ENCODE measurements around the gene MCM3. TPM values are rescaled to one million over a fixed set of nuclear protein-coding genes. Genes with fewer than 3 reads are reported as not detected.

The MCM3 gene
- total and polyA plus RNA-seq, 4 donors = 7.4 to 60.8 (median 12.3) TPM

GRCh38 chr6:52305948-52306767, 21.6 kb upstream of the MCM3 start:
- H3K9ac ChIP-seq (ENCODE audit: low read depth in 1 of 2, low read length in 2 of 2) = no peak overlapping the region
- no peaks in the 10 kb centered on the region for H3K9me3 ChIP-seq (ENCODE audit: control insufficient read depth in 4 of 4, low read length in 3 of 4)
- WGBS = 92% methylated on average over 15 of the region's 15 CpGs
- TF ChIP-seq SP1 (IDR thresholded peaks at IDR 0.05) (no peak), FOXA2 (IDR thresholded peaks at IDR 0.05) (no peak), MAX (IDR thresholded peaks at IDR 0.05) (no peak), JUND (IDR thresholded peaks at IDR 0.05) (no peak), NR2F2 (IDR thresholded peaks at IDR 0.05) (no peak), TAF1 (conservative IDR thresholded peaks at IDR 0.05) (no peak), REST (IDR thresholded peaks at IDR 0.05) (no peak), ZBTB33 (IDR thresholded peaks at IDR 0.05) (no peak)
- no peaks in the 10 kb centered on the region for H3K27me3 ChIP-seq (ENCODE audit: control insufficient read depth in 4 of 4, insufficient read depth in 4 of 4, low read length in 3 of 4)
- H3K36me3 ChIP-seq (ENCODE audit: control insufficient read depth in 4 of 4, insufficient read depth in 3 of 4, low read depth in 1 of 4, low read length in 3 of 4) = no peaks in the 10 kb centered on the region
- H3K4me3 ChIP-seq (ENCODE audit: low read depth in 1 of 3, low read length in 3 of 3) = no peak overlapping the region
- no peak for DNase-seq (ENCODE audit: low spot score)
- no peaks in the 10 kb centered on the region for H3K4me1 ChIP-seq (ENCODE audit: control insufficient read depth in 4 of 4, insufficient read depth in 4 of 4, low read length in 3 of 4)
- peak overlapping the region in 1 of 2 donors; percentile 47 for H3K27ac ChIP-seq (ENCODE audit: low read depth in 1 of 2, low read length in 2 of 2)

- DNase-seq (ENCODE audit: low spot score) = no peak
- Histone ChIP-seq H3K4me1 (ENCODE audit: control insufficient read depth in 4 of 4, insufficient read depth in 4 of 4, low read length in 3 of 4) (no peaks in the 10 kb centered on the region), H3K9me3 (ENCODE audit: control insufficient read depth in 4 of 4, low read length in 3 of 4) (peaks cover 0 to 3% (median 0%) of the 10 kb centered on the region in 4 donors), H3K4me3 (ENCODE audit: low read depth in 1 of 3, low read length in 3 of 3) (no peak overlapping the region), H3K9ac (ENCODE audit: low read depth in 1 of 2, low read length in 2 of 2) (peak overlapping the region in 1 of 2 donors; percentile 28), H3K27me3 (ENCODE audit: control insufficient read depth in 4 of 4, insufficient read depth in 4 of 4, low read length in 3 of 4) (no peaks in the 10 kb centered on the region), H3K27ac (ENCODE audit: low read depth in 1 of 2, low read length in 2 of 2) (peak overlapping the region in 1 of 2 donors; percentile 47), H3K36me3 (ENCODE audit: control insufficient read depth in 4 of 4, insufficient read depth in 3 of 4, low read depth in 1 of 4, low read length in 3 of 4) (no peaks in the 10 kb centered on the region)
- WGBS = 74% methylated on average over 6 of the region's 6 CpGs
- TF ChIP-seq HNF4A (conservative IDR thresholded peaks at IDR 0.05) (no peak), REST (IDR thresholded peaks at IDR 0.05) (no peak), GABPA (IDR thresholded peaks at IDR 0.05 in 1 of 2, conservative IDR thresholded peaks at IDR 0.05 in 1 of 2) (no peak), ZBTB33 (IDR thresholded peaks at IDR 0.05) (no peak)
These were observed 20.9 kb upstream of the MCM3 start for GRCh38 chr6:52305411-52305810.

Measured in liver (tissue), 9 donors.